Renal pelvis (tissue), 3 donors: ENCODE measurements around the gene KIR3DL1. TPM values are rescaled to one million over a fixed set of nuclear protein-coding genes. Genes with fewer than 3 reads are reported as not detected.

Experiments
- polyA plus RNA-seq, 3 donors: library from polyadenylated mRNA; unstranded; fragments of 120-200 nt; gene quantifications; one replicate each; pipeline ENCODE4 v1.2.1, GENCODE V29; 2013; ENCODE audit not compliant: insufficient read length in 3 of 3

KIR3DL1 gene
- polyA plus RNA-seq, 3 donors: not detected

Other genes with a start within 250 kb of the KIR3DL1 start
- 1 to 10 TPM in 1 of 3 donors, under 1 TPM in 2; 0.58 to 1.1 (median 0.73) TPM for gene LILRA2, start 242.7 kb upstream of the KIR3DL1 start, polyA plus RNA-seq
- gene LILRA1, start 222.8 kb upstream of the KIR3DL1 start, polyA plus RNA-seq: under 1 TPM; 0.43 to 0.53 (median 0.53) TPM
- gene LILRB1, start 186.0 kb upstream of the KIR3DL1 start, polyA plus RNA-seq: 1 to 10 TPM in 2 of 3 donors, under 1 TPM in 1; 0.91 to 1.4 (median 1.3) TPM
- gene LILRB4, start 153.5 kb upstream of the KIR3DL1 start, polyA plus RNA-seq: 1 to 10 TPM; 1.1 to 1.3 (median 1.2) TPM
- gene KIR3DL3, start 92.0 kb upstream of the KIR3DL1 start, polyA plus RNA-seq: not detected
- gene KIR2DL3, start 78.0 kb upstream of the KIR3DL1 start, polyA plus RNA-seq: not detected
- under 1 TPM in 1 of 3 donors, not detected in 2; 0.29 TPM for gene KIR2DL1, start 46.7 kb upstream of the KIR3DL1 start, polyA plus RNA-seq
- gene KIR2DL4, start 12.9 kb upstream of the KIR3DL1 start, polyA plus RNA-seq: not detected
- not detected for gene KIR2DS4, start 16.2 kb downstream of the KIR3DL1 start, polyA plus RNA-seq
- gene KIR3DL2, start 34.0 kb downstream of the KIR3DL1 start, polyA plus RNA-seq: not detected
- under 1 TPM; 0.21 to 0.31 (median 0.29) TPM for gene FCAR, start 57.8 kb downstream of the KIR3DL1 start, polyA plus RNA-seq
- gene NCR1, start 89.7 kb downstream of the KIR3DL1 start, polyA plus RNA-seq: under 1 TPM; 0.13 to 0.31 (median 0.26) TPM
- gene NLRP7, start 131.1 kb downstream of the KIR3DL1 start, polyA plus RNA-seq: under 1 TPM in 1 of 3 donors, not detected in 2; 0.04 TPM
- 10 to 100 TPM in 2 of 3 donors, 1 to 10 TPM in 1; 7.8 to 22.2 (median 12.8) TPM for gene NLRP2, start 149.9 kb downstream of the KIR3DL1 start, polyA plus RNA-seq
- gene GP6, start 221.8 kb downstream of the KIR3DL1 start, polyA plus RNA-seq: under 1 TPM; 0.53 to 0.92 (median 0.77) TPM
- gene RDH13, start 246.7 kb downstream of the KIR3DL1 start, polyA plus RNA-seq: 10 to 100 TPM; 16.0 to 24.0 (median 21.0) TPM